Suprapubic skin (tissue), 4 donors: ENCODE results near the gene ATXN1.

Experiments
- EP300 ChIP-seq: sonication (generic); formaldehyde crosslinking; IDR thresholded peaks from one replicate; pipeline ENCODE4 v1.6.1; 2017; ENCODE audit warnings: antibody characterized with exemption
- POLR2A ChIP-seq, 2 donors: fragments of 450-650 bp; IDR thresholded peaks; one replicate each; pipeline ENCODE4 v1.6.1; 2017; ENCODE audit warnings: antibody characterized with exemption in 2 of 2, mild to moderate bottlenecking in 2 of 2, moderate library complexity in 2 of 2
- POLR2AphosphoS5 ChIP-seq, 3 donors: sonication (generic); formaldehyde crosslinking; IDR thresholded peaks; one replicate each; pipeline ENCODE4 v1.6.1; 2017; ENCODE audit warnings: antibody characterized with exemption in 3 of 3
- TF ChIP-seq, protein P1 (sequence below), 2 donors: fragments of 200-600 bp in 1 of 2; fragments of 450-650 bp in 1 of 2; sonication (generic) in 1 of 2; IDR thresholded peaks; one replicate each; pipeline ENCODE4 v1.5.1; 2016 to 2019; ENCODE audit warnings: antibody characterized with exemption in 2 of 2, mild to moderate bottlenecking in 1 of 2, moderate library complexity in 1 of 2

DNA sequence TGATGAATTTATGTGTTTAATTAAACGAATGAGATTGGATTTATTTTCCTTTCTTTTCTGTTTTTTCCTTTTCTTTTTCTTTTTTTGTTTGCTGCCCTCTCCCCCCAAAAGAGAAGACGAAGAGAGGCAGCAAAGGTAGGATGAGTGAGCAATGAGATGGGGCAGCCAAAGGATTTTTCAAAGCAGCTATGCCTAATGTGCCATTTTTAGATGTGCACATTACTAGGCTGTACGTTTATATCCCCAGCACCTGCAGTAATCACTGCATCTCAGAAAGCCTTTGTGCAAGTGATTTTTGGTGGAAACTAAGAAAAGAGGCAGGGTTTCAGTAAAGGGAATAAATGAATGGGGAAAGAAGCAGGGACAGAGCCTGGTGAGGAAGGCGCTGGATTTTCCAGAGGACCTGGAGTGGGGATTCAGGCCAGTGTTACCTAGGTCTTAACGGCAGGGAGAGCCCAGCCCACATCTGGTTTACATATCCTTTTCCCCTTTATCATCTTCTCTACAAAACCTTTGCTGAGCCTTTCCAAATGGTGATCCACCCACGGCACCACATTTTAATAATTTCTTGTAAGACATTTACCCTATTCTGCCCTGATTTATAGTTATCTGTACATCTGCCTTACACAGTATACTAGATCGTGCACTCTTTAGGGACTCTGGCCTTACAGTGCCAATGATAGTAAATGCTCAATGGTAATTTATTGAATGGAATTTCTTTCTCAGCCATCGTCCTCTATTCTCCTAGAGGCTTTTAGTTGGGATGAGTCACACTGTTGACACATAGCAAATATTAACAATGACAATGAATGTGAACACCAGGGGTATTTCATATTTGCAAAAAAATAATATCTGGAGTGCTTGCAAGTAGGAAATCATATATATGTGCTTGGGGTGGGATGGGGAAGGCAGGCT lies 38.3 kb upstream of the ATXN1 start:
- TF ChIP-seq, protein P1, sequence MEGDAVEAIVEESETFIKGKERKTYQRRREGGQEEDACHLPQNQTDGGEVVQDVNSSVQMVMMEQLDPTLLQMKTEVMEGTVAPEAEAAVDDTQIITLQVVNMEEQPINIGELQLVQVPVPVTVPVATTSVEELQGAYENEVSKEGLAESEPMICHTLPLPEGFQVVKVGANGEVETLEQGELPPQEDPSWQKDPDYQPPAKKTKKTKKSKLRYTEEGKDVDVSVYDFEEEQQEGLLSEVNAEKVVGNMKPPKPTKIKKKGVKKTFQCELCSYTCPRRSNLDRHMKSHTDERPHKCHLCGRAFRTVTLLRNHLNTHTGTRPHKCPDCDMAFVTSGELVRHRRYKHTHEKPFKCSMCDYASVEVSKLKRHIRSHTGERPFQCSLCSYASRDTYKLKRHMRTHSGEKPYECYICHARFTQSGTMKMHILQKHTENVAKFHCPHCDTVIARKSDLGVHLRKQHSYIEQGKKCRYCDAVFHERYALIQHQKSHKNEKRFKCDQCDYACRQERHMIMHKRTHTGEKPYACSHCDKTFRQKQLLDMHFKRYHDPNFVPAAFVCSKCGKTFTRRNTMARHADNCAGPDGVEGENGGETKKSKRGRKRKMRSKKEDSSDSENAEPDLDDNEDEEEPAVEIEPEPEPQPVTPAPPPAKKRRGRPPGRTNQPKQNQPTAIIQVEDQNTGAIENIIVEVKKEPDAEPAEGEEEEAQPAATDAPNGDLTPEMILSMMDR (IDR thresholded peaks at IDR 0.05), result no peak
- TF ChIP-seq EP300, result no peak
- no peak for TF ChIP-seq POLR2A (IDR thresholded peaks at IDR 0.05)
- TF ChIP-seq POLR2AphosphoS5 (IDR thresholded peaks at IDR 0.05), result no peak
